Body of pancreas (tissue), 4 donors: ENCODE data around the gene RIN3. TPM values are rescaled to one million over a fixed set of nuclear protein-coding genes. Genes with fewer than 3 reads are reported as not detected.

Experiments used
- ATAC-seq: fragments of 150-250 bp; one replicate; pipeline ENCODE4 v1.9.1; 2016
- DNase-seq, 4 donors: peaks; one replicate each; pipeline ENCODE4 v3.0.0-alpha.2; 2019
- H3K27ac ChIP-seq, 4 donors: fragments of 200-600 bp; sonication (generic); 1 replicate in 3 of 4; 2 replicates in 1 of 4; pipeline versions ENCODE4 v1.5.1 to v1.6.1; 2016 to 2019; ENCODE audit warnings: mild to moderate bottlenecking in 1 of 4, mixed read lengths in 1 of 4, moderate library complexity in 1 of 4
- H3K27me3 ChIP-seq, 2 donors: fragments of 200-600 bp; sonication (generic); one replicate each; pipeline ENCODE4 v1.6.0; 2016; ENCODE audit warnings: mild to moderate bottlenecking in 1 of 2
- H3K36me3 ChIP-seq, 2 donors: fragments of 200-600 bp; sonication (generic); replicated peaks in 1 of 2; 2 replicates each; pipeline ENCODE4 v1.5.1; 2016; ENCODE audit warnings: low read depth in 2 of 2; ENCODE audit not compliant: insufficient read depth in 1 of 2
- H3K4me1 ChIP-seq: fragments of 200-600 bp; sonication (generic); one replicate; pipeline ENCODE4 v1.6.0; 2016
- H3K4me3 ChIP-seq, 2 donors: fragments of 200-600 bp; sonication (generic); 1 replicate in 1 of 2; 2 replicates in 1 of 2; pipeline ENCODE4 v1.5.1; 2016 to 2019
- H3K9me3 ChIP-seq, 3 donors: fragments of 200-600 bp; sonication (generic); 1 replicate in 2 of 3; 2 replicates in 1 of 3; pipeline ENCODE4 v1.5.1; 2016
- POLR2A ChIP-seq, 3 donors: fragments of 450-650 bp; IDR thresholded peaks; one replicate each; pipeline ENCODE4 v1.6.1; 2016; ENCODE audit warnings: antibody characterized with exemption in 3 of 3, mild to moderate bottlenecking in 2 of 3
- WGBS, 2 donors: methylation state at CpG; one replicate each; pipeline ENCODE4 v1.1.5; 2017; 5-methylcytosine and 5-hydroxymethylcytosine counted together
- intact Hi-C: fragments of 100-400 bp; cut with DNase I; formaldehyde crosslinking; loops from one replicate; pipeline ENCODE4 v1.15.1; 2023
- total RNA-seq, 2 donors: library from RNA; depleted of rRNA; stranded (reverse); fragments of >200 nt; gene quantifications; one replicate each; pipeline ENCODE4 v1.1.0, GENCODE V29; 2016
- TF ChIP-seq, protein P1 (sequence below), 7 experiments: fragments of 450-650 bp in 4 of 7; fragments of 200-600 bp in 3 of 7; sonication (generic) in 3 of 7; IDR thresholded peaks; one replicate each; pipeline ENCODE4 v1.5.1; 2016 to 2019; ENCODE audit warnings: antibody characterized with exemption in 7 of 7

The RIN3 gene
- total RNA-seq, 2 donors from 2014 or later, result 2.6 to 3.3 TPM

DNA sequence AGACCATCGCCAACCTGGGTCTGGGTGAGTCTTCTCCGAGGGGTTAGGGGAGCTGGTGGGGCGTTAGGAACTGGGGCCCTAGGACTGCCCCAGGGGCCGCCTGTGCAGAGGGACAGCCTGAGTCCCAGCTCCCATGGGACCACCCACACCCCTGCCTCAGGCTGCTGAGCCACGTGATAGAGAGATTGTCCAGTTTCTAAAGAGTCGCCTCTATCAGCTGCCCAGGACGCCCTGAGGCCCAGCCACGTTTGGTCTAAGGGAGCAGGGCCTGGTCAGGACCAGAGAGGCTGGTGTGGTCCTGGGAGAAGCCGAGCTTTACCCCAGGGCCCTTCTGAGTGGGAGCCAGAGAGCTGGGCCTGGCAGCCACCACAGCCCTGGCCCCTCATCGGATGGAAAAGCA is 127.7 kb downstream of the RIN3 start:
- ATAC-seq (no peak), DNase-seq (no peak)
- Histone ChIP-seq H3K27me3 (no peaks in the 10 kb centered on the region), H3K36me3 (no peaks in the 10 kb centered on the region), H3K27ac (no peak overlapping the region), H3K9me3 (no peaks in the 10 kb centered on the region), H3K4me1 (no peaks in the 10 kb centered on the region), H3K4me3 (no peak overlapping the region)
- intact Hi-C loops, result no loop called here
- TF ChIP-seq, protein P1, sequence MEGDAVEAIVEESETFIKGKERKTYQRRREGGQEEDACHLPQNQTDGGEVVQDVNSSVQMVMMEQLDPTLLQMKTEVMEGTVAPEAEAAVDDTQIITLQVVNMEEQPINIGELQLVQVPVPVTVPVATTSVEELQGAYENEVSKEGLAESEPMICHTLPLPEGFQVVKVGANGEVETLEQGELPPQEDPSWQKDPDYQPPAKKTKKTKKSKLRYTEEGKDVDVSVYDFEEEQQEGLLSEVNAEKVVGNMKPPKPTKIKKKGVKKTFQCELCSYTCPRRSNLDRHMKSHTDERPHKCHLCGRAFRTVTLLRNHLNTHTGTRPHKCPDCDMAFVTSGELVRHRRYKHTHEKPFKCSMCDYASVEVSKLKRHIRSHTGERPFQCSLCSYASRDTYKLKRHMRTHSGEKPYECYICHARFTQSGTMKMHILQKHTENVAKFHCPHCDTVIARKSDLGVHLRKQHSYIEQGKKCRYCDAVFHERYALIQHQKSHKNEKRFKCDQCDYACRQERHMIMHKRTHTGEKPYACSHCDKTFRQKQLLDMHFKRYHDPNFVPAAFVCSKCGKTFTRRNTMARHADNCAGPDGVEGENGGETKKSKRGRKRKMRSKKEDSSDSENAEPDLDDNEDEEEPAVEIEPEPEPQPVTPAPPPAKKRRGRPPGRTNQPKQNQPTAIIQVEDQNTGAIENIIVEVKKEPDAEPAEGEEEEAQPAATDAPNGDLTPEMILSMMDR (IDR thresholded peaks at IDR 0.05), result no peak
- no peak for TF ChIP-seq POLR2A (IDR thresholded peaks at IDR 0.05)
- WGBS, 2 donors, result 63 to 67% methylated on average over 5 to 8 of the region's 10 CpGs

GRCh38 chr14:92644171-92644969 is 130.8 kb downstream of the RIN3 start:
- intact Hi-C loops, result no loop called here
- Histone ChIP-seq H3K27ac (no peak overlapping the region), H3K4me1 (no peaks in the 10 kb centered on the region), H3K36me3 (no peaks in the 10 kb centered on the region), H3K9me3 (no peaks in the 10 kb centered on the region), H3K4me3 (no peak overlapping the region), H3K27me3 (no peaks in the 10 kb centered on the region)
- ATAC-seq, result no peak
- TF ChIP-seq, protein P1 (IDR thresholded peaks at IDR 0.05), result no peak
- no peak for TF ChIP-seq POLR2A (IDR thresholded peaks at IDR 0.05)
- DNase-seq, result no peak
- 58 to 63% methylated on average over 8 to 9 of the region's 9 CpGs for WGBS, 2 donors

- WGBS, 2 donors, result 86 to 90% methylated on average over 9 of the region's 9 CpGs
Measured at GRCh38 chr14:92644970-92645515, 131.5 kb downstream of the RIN3 start.

GRCh38 chr14:92645841-92646478 is 132.4 kb downstream of the RIN3 start:
- intact Hi-C loops, result no loop called here
- H3K4me1 ChIP-seq, result no peaks in the 10 kb centered on the region

More at GRCh38 chr14:92644970-92645515, 131.5 kb downstream of the RIN3 start:
- Histone ChIP-seq H3K27me3 (no peaks in the 10 kb centered on the region), H3K27ac (no peak overlapping the region), H3K9me3 (no peaks in the 10 kb centered on the region), H3K36me3 (no peaks in the 10 kb centered on the region), H3K4me1 (no peaks in the 10 kb centered on the region), H3K4me3 (no peak overlapping the region)
- TF ChIP-seq, protein P1 (IDR thresholded peaks at IDR 0.05), result no peak
- TF ChIP-seq POLR2A (IDR thresholded peaks at IDR 0.05), result no peak
- intact Hi-C loops, result no loop called here
- DNase-seq (no peak), ATAC-seq (no peak)

More at GRCh38 chr14:92645841-92646478, 132.4 kb downstream of the RIN3 start:
- H3K4me3 ChIP-seq, result no peak overlapping the region
- TF ChIP-seq, protein P1 (IDR thresholded peaks at IDR 0.05), result no peak
- no peak for TF ChIP-seq POLR2A (IDR thresholded peaks at IDR 0.05)
- no peak for ATAC-seq
- no peaks in the 10 kb centered on the region for H3K9me3 ChIP-seq
- no peaks in the 10 kb centered on the region for H3K36me3 ChIP-seq
- H3K27me3 ChIP-seq, result no peaks in the 10 kb centered on the region
- WGBS, 2 donors, result 75 to 83% methylated on average over 13 of the region's 13 CpGs
- DNase-seq, result no peak
- no peak overlapping the region for H3K27ac ChIP-seq
